Keratinocyte (primary cell): ENCODE data around the gene NDUFAF2. TPM values are rescaled to one million over a fixed set of nuclear protein-coding genes. Genes with fewer than 3 reads are reported as not detected.

Source experiments
- DNase-seq: peaks from one replicate; pipeline ENCODE4 v3.0.0-alpha.2; 2011; ENCODE audit warnings: low read depth, missing footprints, low spot score
- FAIRE-seq: peaks from 2 replicates; lab custom pipeline; 2011; peaks lifted over from hg19 to GRCh38; lab: Jason Lieb, UNC
- H2AFZ ChIP-seq: 2 replicates; pipeline ENCODE4 v1.6.0; 2012; ENCODE audit warnings: low read length, control low read depth, inconsistent platforms; ENCODE audit not compliant: control insufficient read depth
- H3K27ac ChIP-seq: 2 replicates; pipeline ENCODE4 v1.5.1; 2011; ENCODE audit warnings: low read length; ENCODE audit not compliant: control insufficient read depth, insufficient read depth
- H3K27me3 ChIP-seq: 3 replicates; pipeline ENCODE4 v1.6.0; 2011; ENCODE audit warnings: low read length; ENCODE audit not compliant: control insufficient read depth, insufficient read depth; ENCODE audit errors: extremely low read depth
- H3K36me3 ChIP-seq, 2 experiments: 2 replicates in 1 of 2; 3 replicates in 1 of 2; pipeline ENCODE4 v1.5.1; 2011; ENCODE audit warnings: low read length in 2 of 2, mild to moderate bottlenecking in 1 of 2; ENCODE audit not compliant: control insufficient read depth in 2 of 2, insufficient read depth in 2 of 2; ENCODE audit errors: extremely low read depth in 1 of 2
- H3K4me1 ChIP-seq: 3 replicates; pipeline ENCODE4 v1.5.1; 2011; ENCODE audit warnings: low read length; ENCODE audit not compliant: control insufficient read depth, insufficient read depth; ENCODE audit errors: extremely low read depth
- H3K4me2 ChIP-seq: 3 replicates; pipeline ENCODE4 v1.6.0; 2011; ENCODE audit warnings: low read depth, low read length; ENCODE audit not compliant: control insufficient read depth, insufficient read depth; ENCODE audit errors: extremely low read depth
- H3K4me3 ChIP-seq, 3 experiments: fragments of 200-600 bp in 1 of 3; sonication (generic) in 1 of 3; 2 replicates in 2 of 3; 3 replicates in 1 of 3; pipeline ENCODE4 v1.5.1; 2011 to 2016; ENCODE audit warnings: low read length in 3 of 3, mild to moderate bottlenecking in 3 of 3, control low read depth in 2 of 3, inconsistent platforms in 1 of 3, low read depth in 1 of 3, mixed read lengths in 1 of 3, mixed run types in 1 of 3, moderate library complexity in 1 of 3; ENCODE audit not compliant: control insufficient read depth in 2 of 3, insufficient read depth in 2 of 3; ENCODE audit errors: extremely low read depth in 1 of 3
- H3K79me2 ChIP-seq: 2 replicates; pipeline ENCODE4 v1.6.0; 2012; ENCODE audit warnings: low read length; ENCODE audit not compliant: control insufficient read depth, insufficient read depth
- H3K9ac ChIP-seq: 3 replicates; pipeline ENCODE4 v1.6.0; 2011; ENCODE audit warnings: low read length; ENCODE audit not compliant: control insufficient read depth, insufficient read depth; ENCODE audit errors: extremely low read depth
- H3K9me1 ChIP-seq: 3 replicates; pipeline ENCODE4 v1.6.0; 2011; ENCODE audit warnings: low read length; ENCODE audit not compliant: control insufficient read depth, insufficient read depth; ENCODE audit errors: extremely low read depth
- H3K9me3 ChIP-seq: 2 replicates; pipeline ENCODE4 v1.5.1; 2012; ENCODE audit warnings: low read depth, low read length; ENCODE audit not compliant: control insufficient read depth
- H4K20me1 ChIP-seq: 3 replicates; pipeline ENCODE4 v1.6.0; 2011; ENCODE audit warnings: low read length; ENCODE audit not compliant: control insufficient read depth, insufficient read depth; ENCODE audit errors: extremely low read depth
- CTCF ChIP-seq, 3 experiments: IDR thresholded peaks in 1 of 3; conservative IDR thresholded peaks in 1 of 3; optimal IDR thresholded peaks in 1 of 3; 2 replicates in 2 of 3; 3 replicates in 1 of 3; pipeline versions ENCODE3 to v1.5.1; 2011; ENCODE audit warnings: low read length in 3 of 3, mild to moderate bottlenecking in 3 of 3, moderate library complexity in 2 of 3, control low read depth in 1 of 3, inconsistent platforms in 1 of 3; ENCODE audit not compliant: insufficient read depth in 2 of 3; ENCODE audit errors: extremely low read depth in 1 of 3
- EZH2 ChIP-seq: IDR thresholded peaks from one replicate; pipeline ENCODE4 v1.6.1; 2012; ENCODE audit warnings: inconsistent platforms, mild to moderate bottlenecking, low read length, moderate library complexity
- dilution Hi-C: fragments of 300-500 bp; cut with MboI; formaldehyde crosslinking; loops from one replicate; pipeline ENCODE4 v1.7.0; 2020; ENCODE audit warnings: low sequenced_read_pairs; ENCODE audit not compliant: extremely low pct_ligation_motif_present
- polyA plus RNA-seq, 5 experiments: library from polyadenylated mRNA; depleted of rRNA in 3 of 5; stranded (reverse) in 3 of 5; stranded (forward) in 1 of 5; unstranded in 1 of 5; fragments of >200 nt; gene quantifications; 1 replicate in 1 of 5; 2 replicates in 3 of 5; 3 replicates in 1 of 5; pipeline versions ENCODE4 v1.2.1 to v1.2.3, GENCODE V29; 2011 to 2012; ENCODE audit warnings: missing spikeins in 2 of 5, low read depth in 1 of 5, low replicate concordance in 1 of 5

The NDUFAF2 gene
- polyA plus RNA-seq, 1 donor (not counting 4 experiments of a cell fraction or from before 2014, with no cell fraction given), result 62.3 TPM

GRCh38 chr5:61151893-61152292, 206.9 kb downstream of the NDUFAF2 start:
- no peak overlapping the region for H3K9ac ChIP-seq
- H3K79me2 ChIP-seq, result no peaks in the 10 kb centered on the region
- dilution Hi-C loops, result no loop called here
- FAIRE-seq (no peak), DNase-seq (no peak)
- no peak overlapping the region for H2AFZ ChIP-seq
- no peaks in the 10 kb centered on the region for H3K4me1 ChIP-seq
- no peaks in the 10 kb centered on the region for H3K9me1 ChIP-seq
- H3K9me3 ChIP-seq, result no peaks in the 10 kb centered on the region
- H3K27me3 ChIP-seq, result no peaks in the 10 kb centered on the region
- H3K36me3 ChIP-seq, result no peaks in the 10 kb centered on the region
- H3K4me3 ChIP-seq, result no peak overlapping the region
- H4K20me1 ChIP-seq, result no peaks in the 10 kb centered on the region
- TF ChIP-seq CTCF (optimal IDR thresholded peaks at IDR 0.05 in 1 of 3, IDR thresholded peaks at IDR 0.05 in 1 of 3, conservative IDR thresholded peaks at IDR 0.05 in 1 of 3; ENCODE audit: extremely low read depth in 1 of 3, insufficient read depth in 2 of 3, low read length in 3 of 3) (no peak), EZH2 (no peak)
- H3K27ac ChIP-seq, result no peak overlapping the region
- H3K4me2 ChIP-seq, result no peak overlapping the region

DNA sequence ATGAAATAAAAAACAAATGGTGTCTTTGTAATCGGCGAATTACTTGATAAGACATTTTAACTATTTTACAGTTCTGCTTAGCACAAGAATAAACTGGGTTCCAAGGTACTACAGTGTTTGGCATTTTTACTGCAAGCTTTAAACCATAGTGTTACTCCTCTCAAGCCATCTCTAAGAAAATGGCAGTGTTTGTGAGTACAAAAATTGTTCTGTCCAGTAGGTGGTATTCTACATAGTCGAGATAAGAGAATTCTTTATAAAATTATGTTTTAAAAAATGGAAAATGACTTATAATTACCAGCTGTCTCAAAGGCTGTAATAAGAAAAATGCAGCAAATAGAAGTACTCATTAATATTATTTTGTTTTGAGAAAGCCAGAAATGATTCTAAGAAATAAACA, 214.1 kb downstream of the NDUFAF2 start:
- H3K36me3 ChIP-seq, result peaks cover 5 to 11% of the 10 kb centered on the region in 2 experiments

More for the DNA sequence above, 214.1 kb downstream of the NDUFAF2 start:
- no peak overlapping the region for H2AFZ ChIP-seq
- no peak overlapping the region for H3K4me2 ChIP-seq
- no peak overlapping the region for H3K9ac ChIP-seq
- no peaks in the 10 kb centered on the region for H3K9me3 ChIP-seq
- H3K79me2 ChIP-seq, result peaks cover 44% of the 10 kb centered on the region
- H3K4me1 ChIP-seq, result peaks cover 16% of the 10 kb centered on the region
- no peaks in the 10 kb centered on the region for H3K9me1 ChIP-seq
- H3K4me3 ChIP-seq, result no peak overlapping the region
- DNase-seq, result no peak
- dilution Hi-C loops, result no loop called here
- no peak for FAIRE-seq
- no peak for TF ChIP-seq EZH2
- TF ChIP-seq CTCF (optimal IDR thresholded peaks at IDR 0.05 in 1 of 3, IDR thresholded peaks at IDR 0.05 in 1 of 3, conservative IDR thresholded peaks at IDR 0.05 in 1 of 3; ENCODE audit: extremely low read depth in 1 of 3, insufficient read depth in 2 of 3, low read length in 3 of 3), result no peak
- no peak overlapping the region for H3K27ac ChIP-seq
- H4K20me1 ChIP-seq, result no peaks in the 10 kb centered on the region
- H3K27me3 ChIP-seq, result no peaks in the 10 kb centered on the region
